ENCODE results near the gene RAET1G. TPM values are rescaled to one million over a fixed set of nuclear protein-coding genes. Genes with fewer than 3 reads are reported as not detected.

RAET1G gene
- total RNA-seq, 1 experiment from 2014 or later = 0.45 TPM

DNA sequence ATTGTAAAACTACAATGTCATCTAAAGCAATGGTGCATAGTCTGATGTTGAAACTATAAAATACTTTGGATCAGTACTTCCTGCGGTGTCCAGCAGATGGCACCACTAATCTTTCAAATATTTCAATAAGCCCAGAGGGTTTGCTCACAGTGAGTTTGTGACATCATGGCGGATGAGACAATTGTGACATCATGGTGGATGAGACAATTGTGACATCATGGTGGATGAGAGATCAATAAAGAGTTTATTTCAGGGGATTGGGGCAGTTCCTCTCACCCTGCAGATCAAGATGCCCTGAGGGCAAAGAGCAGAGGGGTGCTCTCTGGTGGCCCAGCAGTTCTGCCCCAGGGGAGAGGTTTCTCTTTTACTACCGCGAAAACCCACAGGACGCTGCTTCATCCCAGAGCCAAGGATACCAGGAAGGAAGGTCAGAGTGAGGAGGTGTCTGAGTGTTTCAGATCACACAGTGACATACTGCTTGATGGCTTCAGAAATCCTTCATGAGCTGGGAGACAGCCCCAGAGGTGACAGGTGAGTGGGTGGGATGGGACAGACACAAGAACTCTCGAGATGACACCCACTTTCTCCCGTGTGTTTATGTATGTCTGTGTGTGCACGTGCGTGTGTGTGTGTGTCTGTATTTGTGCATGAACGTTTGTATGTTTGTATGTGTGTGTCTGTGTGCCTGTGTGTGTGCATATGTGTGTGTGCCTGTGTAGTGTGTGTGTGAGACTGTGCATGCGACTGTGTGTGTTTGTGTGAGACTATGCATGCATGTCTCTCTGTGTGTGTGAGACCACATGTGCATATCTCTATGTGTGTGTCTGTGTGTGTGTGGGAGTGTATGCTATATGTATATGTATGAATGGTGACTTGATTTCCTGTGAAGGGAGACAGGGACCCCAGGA lies 11.6 kb upstream of the RAET1G start:
- intact Hi-C loops (cut with micrococcal nuclease; ENCODE audit: unreplicated experiment) = loop anchor here (1.0 to 10.0 kb wide), 4 partner anchors 83 to 880 kb away; no protein-coding TSS in a partner anchor
- H3K9me3 ChIP-seq (ENCODE audit: low read depth, low read length, poor library complexity, severe bottlenecking) = no peaks in the 10 kb centered on the region
- POLR2A ChIA-PET (ENCODE audit: low non-redundant PET) = no interaction called here
- TF ChIP-seq EZH2 (IDR thresholded peaks at IDR 0.05; ENCODE audit: borderline replicate concordance, low read depth, low read length, poor library complexity, severe bottlenecking) (no peak), CTCF (conservative IDR thresholded peaks at IDR 0.05; ENCODE audit: low read depth, low read length) (peak; percentile 82)
- peak; percentile 87 for DNase-seq (ENCODE audit: low spot score)
- H3K27ac ChIP-seq (ENCODE audit: low read depth, low read length, poor library complexity, severe bottlenecking) = no peak overlapping the region
- H3K27me3 ChIP-seq (replicated peaks; ENCODE audit: insufficient read depth, low read depth, low read length, poor library complexity) = peaks cover 37% of the 10 kb centered on the region
- no peak overlapping the region for H3K4me3 ChIP-seq (ENCODE audit: low read depth, low read length, poor library complexity, severe bottlenecking)
- CTCF ChIA-PET = interaction anchor here (0.5 to 1.0 kb wide), 3 partner anchors 76 to 209 kb away, joined by 3 to 7 read pairs (median 5); partner anchors contain the start of gene PPP1R14C
- no peaks in the 10 kb centered on the region for H3K36me3 ChIP-seq (ENCODE audit: insufficient read depth, low read length, poor library complexity, severe bottlenecking)
- BruUV-seq (replicated peaks) = no TSS peak
- H3K4me1 ChIP-seq (ENCODE audit: insufficient read depth, low read length, poor library complexity, severe bottlenecking) = no peaks in the 10 kb centered on the region

DNA sequence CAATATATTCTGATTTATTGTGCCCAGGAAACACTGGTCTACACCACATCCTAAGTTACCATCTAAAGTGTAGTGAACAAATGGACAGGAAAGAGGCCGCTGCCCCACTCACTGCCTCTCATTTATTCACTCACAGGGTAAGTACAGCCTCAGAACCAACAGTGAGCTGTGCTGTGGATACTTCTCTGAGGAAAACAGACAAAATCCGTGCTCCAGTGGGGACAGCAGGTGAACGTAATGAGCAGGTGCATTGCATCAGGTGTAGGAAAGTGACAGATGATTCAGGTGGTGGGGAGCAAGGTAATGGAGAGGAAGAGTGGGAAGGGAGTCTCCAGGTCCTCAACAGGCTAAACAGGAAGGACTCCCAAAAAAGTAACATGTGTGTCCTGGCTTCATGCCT lies 10.5 kb upstream of the RAET1G start:
- intact Hi-C loops (cut with micrococcal nuclease; ENCODE audit: unreplicated experiment) = loop anchor here (10.0 kb wide), 2 partner anchors 401 to 461 kb away; no protein-coding TSS in a partner anchor
- DNase-seq (ENCODE audit: low spot score) = no peak
- Histone ChIP-seq H3K27me3 (replicated peaks; ENCODE audit: insufficient read depth, low read depth, low read length, poor library complexity) (peaks cover 31% of the 10 kb centered on the region), H3K27ac (ENCODE audit: low read depth, low read length, poor library complexity, severe bottlenecking) (no peak overlapping the region), H3K36me3 (ENCODE audit: insufficient read depth, low read length, poor library complexity, severe bottlenecking) (no peaks in the 10 kb centered on the region), H3K4me3 (ENCODE audit: low read depth, low read length, poor library complexity, severe bottlenecking) (no peak overlapping the region), H3K4me1 (ENCODE audit: insufficient read depth, low read length, poor library complexity, severe bottlenecking) (no peaks in the 10 kb centered on the region), H3K9me3 (ENCODE audit: low read depth, low read length, poor library complexity, severe bottlenecking) (no peaks in the 10 kb centered on the region)
- CTCF ChIA-PET = no interaction called here
- TF ChIP-seq CTCF (conservative IDR thresholded peaks at IDR 0.05; ENCODE audit: low read depth, low read length) = no peak
- no peak for TF ChIP-seq EZH2 (IDR thresholded peaks at IDR 0.05; ENCODE audit: borderline replicate concordance, low read depth, low read length, poor library complexity, severe bottlenecking)
- BruUV-seq (replicated peaks) = no TSS peak
- POLR2A ChIA-PET (ENCODE audit: low non-redundant PET) = no interaction called here

- ChIA-PET POLR2A (ENCODE audit: low non-redundant PET) (no interaction called here), CTCF (no interaction called here)
- intact Hi-C loops (cut with micrococcal nuclease; ENCODE audit: unreplicated experiment) = loop anchor here (10.0 kb wide), 2 partner anchors 402 to 462 kb away; no protein-coding TSS in a partner anchor
These were observed 10.1 kb upstream of the RAET1G start for GRCh38 chr6:149933036-149933435.

More at GRCh38 chr6:149933036-149933435, 10.1 kb upstream of the RAET1G start:
- Histone ChIP-seq H3K4me1 (ENCODE audit: insufficient read depth, low read length, poor library complexity, severe bottlenecking) (no peaks in the 10 kb centered on the region), H3K4me3 (ENCODE audit: low read depth, low read length, poor library complexity, severe bottlenecking) (no peak overlapping the region), H3K27me3 (replicated peaks; ENCODE audit: insufficient read depth, low read depth, low read length, poor library complexity) (peaks cover 28% of the 10 kb centered on the region), H3K9me3 (ENCODE audit: low read depth, low read length, poor library complexity, severe bottlenecking) (no peaks in the 10 kb centered on the region), H3K27ac (ENCODE audit: low read depth, low read length, poor library complexity, severe bottlenecking) (no peak overlapping the region), H3K36me3 (ENCODE audit: insufficient read depth, low read length, poor library complexity, severe bottlenecking) (no peaks in the 10 kb centered on the region)
- TF ChIP-seq EZH2 (IDR thresholded peaks at IDR 0.05; ENCODE audit: borderline replicate concordance, low read depth, low read length, poor library complexity, severe bottlenecking) (no peak), CTCF (conservative IDR thresholded peaks at IDR 0.05; ENCODE audit: low read depth, low read length) (no peak)
- no peak for DNase-seq (ENCODE audit: low spot score)
- no TSS peak for BruUV-seq (replicated peaks)
